Kidney epithelial cell (primary cell): ENCODE results near the gene EMC7. TPM values are rescaled to one million over a fixed set of nuclear protein-coding genes. Genes with fewer than 3 reads are reported as not detected.

Experiments used
- DNase-seq: peaks from one replicate; pipeline ENCODE4 v3.0.0-alpha.2; 2010; ENCODE audit warnings: low read depth
- H3K27me3 ChIP-seq: 2 replicates; pipeline ENCODE4 v1.6.0; 2011; ENCODE audit warnings: low read length; ENCODE audit not compliant: control insufficient read depth, insufficient read depth
- H3K36me3 ChIP-seq: 2 replicates; pipeline ENCODE4 v1.5.1; 2011; ENCODE audit warnings: low read length; ENCODE audit not compliant: control insufficient read depth, insufficient read depth
- H3K4me3 ChIP-seq: 2 replicates; pipeline ENCODE4 v1.5.1; 2011; ENCODE audit warnings: low read depth, mild to moderate bottlenecking, control low read depth, low read length
- CTCF ChIP-seq: IDR thresholded peaks from 2 replicates; pipeline ENCODE4 v1.5.1; 2011; ENCODE audit warnings: mild to moderate bottlenecking, moderate library complexity, low read length, control low read depth, inconsistent platforms; ENCODE audit not compliant: insufficient read depth, poor library complexity, severe bottlenecking
- total RNA-seq: library from RNA; depleted of rRNA; stranded (reverse); fragments of >200 nt; gene quantifications from 2 replicates; pipeline ENCODE4 v1.2.3, GENCODE V29; 2015

EMC7 gene
- total RNA-seq, 1 donor from 2014 or later = 60.0 TPM

- TF ChIP-seq CTCF = no peak
Observed at GRCh38 chr15:34116620-34117019, 15.0 kb upstream of the EMC7 start.

GRCh38 chr15:34114739-34115138 is 13.1 kb upstream of the EMC7 start:
- Histone ChIP-seq H3K4me3 (no peak overlapping the region), H3K36me3 (no peaks in the 10 kb centered on the region), H3K27me3 (no peaks in the 10 kb centered on the region)
- TF ChIP-seq CTCF = no peak
- DNase-seq = no peak

More at GRCh38 chr15:34116620-34117019, 15.0 kb upstream of the EMC7 start:
- H3K4me3 ChIP-seq = no peak overlapping the region
- no peaks in the 10 kb centered on the region for H3K36me3 ChIP-seq
- no peaks in the 10 kb centered on the region for H3K27me3 ChIP-seq
- no peak for DNase-seq

GRCh38 chr15:34114215-34114614 is 12.6 kb upstream of the EMC7 start:
- no peak for DNase-seq
- Histone ChIP-seq H3K27me3 (no peaks in the 10 kb centered on the region), H3K4me3 (no peak overlapping the region), H3K36me3 (no peaks in the 10 kb centered on the region)
- TF ChIP-seq CTCF = no peak

GRCh38 chr15:34111488-34111887 is 9.8 kb upstream of the EMC7 start:
- no peak overlapping the region for H3K4me3 ChIP-seq
- H3K36me3 ChIP-seq = no peaks in the 10 kb centered on the region
- no peak for DNase-seq
- H3K27me3 ChIP-seq = no peaks in the 10 kb centered on the region
- no peak for TF ChIP-seq CTCF

GRCh38 chr15:34109797-34110663 is 8.4 kb upstream of the EMC7 start:
- Histone ChIP-seq H3K4me3 (no peak overlapping the region), H3K36me3 (no peaks in the 10 kb centered on the region), H3K27me3 (no peaks in the 10 kb centered on the region)
- DNase-seq = no peak
- TF ChIP-seq CTCF = peak; percentile 74

GRCh38 chr15:34107315-34107714 is 5.7 kb upstream of the EMC7 start:
- Histone ChIP-seq H3K27me3 (no peaks in the 10 kb centered on the region), H3K36me3 (no peaks in the 10 kb centered on the region), H3K4me3 (no peak overlapping the region)
- DNase-seq = no peak
- no peak for TF ChIP-seq CTCF
